GM23338 (cell line): Measurements from ENCODE around the gene ATP9B.

Experiments used
- CTCF ChIP-seq, 2 experiments: fragments of 200-600 bp in 1 of 2; sonication (generic) in 1 of 2; conservative IDR thresholded peaks; 2 replicates each; pipeline versions ENCODE4 v1.5.1 to v1.6.1; 2016 to 2017; ENCODE audit warnings: antibody characterized with exemption in 2 of 2, low read depth in 2 of 2, mild to moderate bottlenecking in 2 of 2, moderate library complexity in 1 of 2
- JUNB ChIP-seq: IDR thresholded peaks from one replicate; pipeline ENCODE4 v1.6.1; 2016; ENCODE audit warnings: antibody characterized with exemption; ENCODE audit not compliant: unreplicated experiment
- POLR2AphosphoS5 ChIP-seq: IDR thresholded peaks from 2 replicates; pipeline ENCODE4 v1.6.1; 2016; ENCODE audit warnings: antibody characterized with exemption, low read depth

- no peak for TF ChIP-seq CTCF (conservative IDR thresholded peaks at IDR 0.05; ENCODE audit: low read depth in 2 of 2)
- TF ChIP-seq JUNB = no peak
- no peak for TF ChIP-seq POLR2AphosphoS5
These were observed 325.5 kb downstream of the ATP9B start for GRCh38 chr18:79394534-79395307.
